RWPE1 (cell line): ENCODE results near the gene CNTNAP4.

Source experiments
- CTCF ChIA-PET: fragments of 350-600 bp; sonication (Branson Sonifier 250); formaldehyde crosslinking; extraction: SDS; loops from one replicate; lab custom pipeline; 2021; lab: Yijun Ruan, JAX
- POLR2A ChIA-PET: fragments of 400-600 bp; formaldehyde crosslinking; extraction: SDS; loops from one replicate; lab custom pipeline; 2020; ENCODE audit warnings: antibody characterized with exemption; ENCODE audit not compliant: low non-redundant PET; lab: Yijun Ruan, JAX
- DNase-seq: peaks from one replicate; pipeline ENCODE4 v3.0.0; 2012; ENCODE audit warnings: low spot score
- H3K27ac ChIP-seq: fragments of 450-650 bp; 2 replicates; pipeline ENCODE4 v1.5.1; 2017
- TF ChIP-seq, protein P1 (sequence below): fragments of 450-650 bp; conservative IDR thresholded peaks from 2 replicates; pipeline ENCODE4 v1.5.1; 2017; ENCODE audit warnings: low read depth, mild to moderate bottlenecking

CNTNAP4 gene

DNA sequence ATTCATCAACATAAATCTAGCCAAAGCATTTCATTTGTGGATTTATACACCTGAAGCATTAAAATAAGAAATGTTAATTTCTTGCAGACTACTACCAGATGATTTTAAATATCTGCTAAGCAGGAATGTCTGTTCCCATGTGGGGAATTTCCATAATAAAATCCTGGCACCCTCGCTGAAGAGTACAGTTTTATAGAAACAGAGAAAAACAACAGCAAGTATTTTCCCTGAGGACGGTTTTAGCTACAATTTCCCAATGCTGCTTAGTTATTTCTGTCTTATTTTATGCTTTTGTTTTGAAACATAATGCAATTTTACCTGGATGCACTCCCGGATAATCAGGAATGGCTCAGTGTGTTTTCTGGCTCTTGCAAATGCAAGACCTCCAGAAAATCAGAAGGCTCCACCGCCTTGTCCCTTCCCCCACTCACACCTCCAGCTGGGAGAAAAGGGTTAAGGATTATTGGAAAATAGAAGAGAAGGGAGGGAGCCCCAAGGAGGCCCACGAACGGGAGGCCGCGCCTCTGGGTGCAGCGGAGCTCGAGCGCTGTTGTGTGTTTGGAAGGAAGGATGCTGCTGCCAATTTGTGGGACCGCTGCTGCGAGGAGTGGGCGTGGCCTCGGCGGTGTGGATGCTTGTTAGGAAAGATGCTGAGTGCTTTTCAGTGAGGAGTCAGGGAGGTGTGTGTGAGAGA, at the start of gene CNTNAP4:
Gene CNTNAP4 (plus strand): TSS at position 657 of the 694 bp plus-strand sequence. CDS start 262 bp downstream, outside the sequence.
- no peak for DNase-seq
- POLR2A ChIA-PET = no interaction called here
- CTCF ChIA-PET = no interaction called here
- TF ChIP-seq, protein P1, sequence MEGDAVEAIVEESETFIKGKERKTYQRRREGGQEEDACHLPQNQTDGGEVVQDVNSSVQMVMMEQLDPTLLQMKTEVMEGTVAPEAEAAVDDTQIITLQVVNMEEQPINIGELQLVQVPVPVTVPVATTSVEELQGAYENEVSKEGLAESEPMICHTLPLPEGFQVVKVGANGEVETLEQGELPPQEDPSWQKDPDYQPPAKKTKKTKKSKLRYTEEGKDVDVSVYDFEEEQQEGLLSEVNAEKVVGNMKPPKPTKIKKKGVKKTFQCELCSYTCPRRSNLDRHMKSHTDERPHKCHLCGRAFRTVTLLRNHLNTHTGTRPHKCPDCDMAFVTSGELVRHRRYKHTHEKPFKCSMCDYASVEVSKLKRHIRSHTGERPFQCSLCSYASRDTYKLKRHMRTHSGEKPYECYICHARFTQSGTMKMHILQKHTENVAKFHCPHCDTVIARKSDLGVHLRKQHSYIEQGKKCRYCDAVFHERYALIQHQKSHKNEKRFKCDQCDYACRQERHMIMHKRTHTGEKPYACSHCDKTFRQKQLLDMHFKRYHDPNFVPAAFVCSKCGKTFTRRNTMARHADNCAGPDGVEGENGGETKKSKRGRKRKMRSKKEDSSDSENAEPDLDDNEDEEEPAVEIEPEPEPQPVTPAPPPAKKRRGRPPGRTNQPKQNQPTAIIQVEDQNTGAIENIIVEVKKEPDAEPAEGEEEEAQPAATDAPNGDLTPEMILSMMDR = no peak
- no peak within 1 kb of the TSS for H3K27ac ChIP-seq

DNA sequence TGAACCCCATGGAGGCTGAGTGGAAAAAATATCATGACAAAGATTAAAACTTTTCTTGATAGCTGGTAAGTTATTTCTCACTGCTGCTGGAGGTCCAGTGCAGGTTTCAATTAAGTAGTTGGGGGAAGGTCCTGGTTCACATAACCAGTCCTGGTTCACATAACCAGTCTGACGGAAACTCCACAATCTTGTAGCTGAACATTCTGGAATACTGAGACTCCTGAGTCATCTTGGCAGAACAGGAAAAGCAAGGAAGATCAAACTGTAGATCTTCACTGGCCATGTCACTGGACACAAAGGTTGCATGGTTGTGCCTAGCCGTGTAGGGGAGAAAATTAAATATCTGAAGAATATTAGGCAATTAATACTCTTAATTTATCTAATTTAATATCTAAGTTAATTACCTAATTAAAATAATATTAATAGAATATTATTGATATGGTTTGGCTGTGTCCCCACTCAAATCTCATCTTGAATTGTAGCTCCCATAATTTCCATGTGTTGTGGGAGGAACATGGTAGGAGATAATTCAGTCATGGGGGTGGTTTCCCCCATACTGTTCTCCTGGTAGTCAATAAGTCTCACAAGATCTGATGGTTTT, 48.6 kb upstream of the CNTNAP4 start:
- TF ChIP-seq, protein P1 = no peak
- DNase-seq = no peak
- CTCF ChIA-PET = interaction anchor here (0.5 kb wide), 1 partner anchor 437 kb away, joined by 3 read pairs; no protein-coding TSS in a partner anchor
- POLR2A ChIA-PET = no interaction called here
- H3K27ac ChIP-seq = no peak overlapping the region

DNA sequence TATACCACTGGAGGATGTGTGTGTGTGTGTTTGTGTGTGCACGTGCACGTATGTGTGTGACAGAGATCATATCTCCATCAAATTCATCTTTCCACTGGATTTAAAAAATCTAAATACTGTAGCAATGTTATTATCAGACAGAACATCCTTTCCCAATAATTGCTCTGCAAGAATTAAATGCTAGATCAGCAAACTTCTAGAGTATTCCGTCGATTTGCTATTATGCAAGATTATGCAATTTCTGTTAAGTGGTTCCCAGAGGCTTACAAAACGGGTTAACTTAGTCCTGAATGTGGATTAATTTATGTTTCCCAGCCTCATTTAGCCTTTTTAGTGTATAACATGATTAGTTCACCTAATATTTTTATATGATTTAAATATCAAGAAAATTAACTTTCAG, 44.5 kb upstream of the CNTNAP4 start:
- CTCF ChIA-PET = no interaction called here
- no peak overlapping the region for H3K27ac ChIP-seq
- TF ChIP-seq, protein P1 = no peak
- no peak for DNase-seq
- POLR2A ChIA-PET = no interaction called here

DNA sequence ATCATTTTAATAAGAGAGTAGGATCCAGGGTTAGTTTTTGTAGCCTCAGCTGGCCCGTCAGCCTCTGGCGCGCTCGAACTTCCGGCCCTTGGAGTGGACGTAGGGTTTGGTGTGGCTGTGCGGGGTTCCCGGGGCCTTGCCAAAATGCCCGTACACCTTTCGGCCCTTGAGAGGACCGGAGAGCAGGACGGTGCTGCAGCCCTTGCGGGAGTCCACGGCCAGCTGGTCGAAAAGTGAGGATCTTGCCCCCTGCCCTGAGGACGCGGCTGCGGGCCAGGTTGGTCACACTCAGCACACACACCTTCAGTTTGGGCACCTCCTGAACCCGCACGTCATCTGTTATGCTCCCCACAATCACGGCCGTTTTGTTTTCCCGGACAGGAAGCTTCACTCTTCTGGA, 42.2 kb upstream of the CNTNAP4 start:
- no peak overlapping the region for H3K27ac ChIP-seq
- TF ChIP-seq, protein P1 = no peak
- CTCF ChIA-PET = no interaction called here
- POLR2A ChIA-PET = no interaction called here
- DNase-seq = no peak

DNA sequence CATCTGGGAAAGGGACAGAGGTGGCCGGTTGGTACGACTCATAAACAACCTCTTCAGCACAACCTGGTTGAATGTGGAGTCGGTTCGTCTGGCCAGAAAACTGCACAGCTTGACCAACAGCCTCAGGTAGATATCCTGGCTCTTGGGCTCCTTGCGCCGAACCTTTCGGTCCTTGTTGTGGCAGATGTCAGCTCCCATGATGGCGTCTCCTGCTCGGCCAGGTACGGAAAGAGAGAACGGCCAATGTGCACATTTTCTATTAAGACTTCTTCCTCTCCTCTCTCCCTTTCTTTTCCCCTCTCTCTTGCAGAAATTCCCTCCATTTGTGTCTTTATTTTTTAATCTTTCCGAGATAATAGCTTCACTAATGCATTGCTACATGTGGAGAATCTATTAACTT, 41.8 kb upstream of the CNTNAP4 start:
- DNase-seq = no peak
- no peak overlapping the region for H3K27ac ChIP-seq
- POLR2A ChIA-PET = no interaction called here
- TF ChIP-seq, protein P1 = no peak
- CTCF ChIA-PET = no interaction called here

DNA sequence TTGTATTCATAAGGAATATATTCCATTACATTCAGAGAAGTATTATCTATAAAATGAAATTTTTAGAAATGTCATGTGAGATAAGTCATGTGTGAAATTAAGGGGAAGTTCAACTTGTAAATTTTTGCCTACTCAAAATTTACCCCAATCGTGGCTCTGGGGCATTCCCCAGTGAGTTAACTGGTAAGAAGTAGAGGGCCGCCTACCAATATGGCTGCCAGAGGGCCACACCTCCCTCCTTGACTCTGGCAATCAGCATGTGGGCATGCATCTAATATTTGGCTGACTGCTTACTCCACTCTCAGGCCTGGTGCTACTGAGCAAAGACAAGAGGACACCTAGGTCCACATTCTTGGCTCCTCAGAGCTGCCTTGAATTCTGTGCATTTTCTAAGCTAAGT, 39.7 kb upstream of the CNTNAP4 start:
- ChIA-PET CTCF (interaction anchor here (1.3 kb wide), 1 partner anchor 934 kb away, joined by 3 read pairs; no protein-coding TSS in a partner anchor), POLR2A (no interaction called here)
- H3K27ac ChIP-seq = no peak overlapping the region
- TF ChIP-seq, protein P1 = no peak
- DNase-seq = no peak
